H1 (cell line): Measurements from ENCODE around the gene SIDT1.

Source experiments
- CBX8 ChIP-seq: fragments of 300-800, 300-1000 bp; sonication (generic); IDR thresholded peaks from 2 replicates; pipeline ENCODE4 v1.7.1; 2016; ENCODE audit warnings: low read depth, low read length, borderline replicate concordance
- CREB1 ChIP-seq: IDR thresholded peaks from 2 replicates; pipeline ENCODE4 v1.6.1; 2012; ENCODE audit warnings: inconsistent platforms
- EGR1 ChIP-seq: IDR thresholded peaks from 2 replicates; pipeline ENCODE4 v1.6.1; 2011; ENCODE audit warnings: low read depth, low read length, borderline replicate concordance
- YY1 ChIP-seq: IDR thresholded peaks from 2 replicates; pipeline ENCODE4 v1.6.1; 2011; ENCODE audit warnings: low read depth, mild to moderate bottlenecking, low read length
- TF ChIP-seq, protein P1 (sequence below): IDR thresholded peaks from 2 replicates; pipeline ENCODE4 v1.6.1; 2012; ENCODE audit warnings: inconsistent platforms
- TF ChIP-seq, protein P2 (sequence below), 3 experiments: IDR thresholded peaks; 1 replicate in 2 of 3; 2 replicates in 1 of 3; pipeline versions ENCODE4 v1.5.1 to v1.6.1; 2011; ENCODE audit warnings: low read length in 3 of 3, mild to moderate bottlenecking in 3 of 3, inconsistent platforms in 2 of 3, low read depth in 1 of 3, moderate library complexity in 1 of 3; ENCODE audit not compliant: insufficient read depth in 1 of 3; ENCODE audit errors: control extremely low read depth in 1 of 3

DNA sequence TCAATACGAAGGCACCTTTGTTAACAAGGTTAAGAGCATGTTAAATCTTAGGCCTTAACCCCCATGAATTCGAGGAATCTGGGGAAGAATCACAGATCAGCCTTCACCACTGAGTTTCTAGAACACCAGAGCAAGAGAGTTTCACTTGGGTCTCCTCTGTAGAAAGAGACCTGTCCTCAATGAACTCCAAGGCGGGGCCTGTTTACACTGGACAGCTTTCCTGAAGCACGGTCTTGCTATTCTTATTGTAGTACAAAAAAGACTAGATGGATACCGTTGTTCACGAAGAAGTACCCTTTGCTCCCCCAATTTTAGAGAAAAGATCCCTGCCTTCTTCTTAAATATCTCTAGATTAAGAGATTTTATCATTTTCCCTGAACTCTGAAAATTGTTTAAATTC lies 99.2 kb downstream of the SIDT1 start:
- TF ChIP-seq, protein P1, sequence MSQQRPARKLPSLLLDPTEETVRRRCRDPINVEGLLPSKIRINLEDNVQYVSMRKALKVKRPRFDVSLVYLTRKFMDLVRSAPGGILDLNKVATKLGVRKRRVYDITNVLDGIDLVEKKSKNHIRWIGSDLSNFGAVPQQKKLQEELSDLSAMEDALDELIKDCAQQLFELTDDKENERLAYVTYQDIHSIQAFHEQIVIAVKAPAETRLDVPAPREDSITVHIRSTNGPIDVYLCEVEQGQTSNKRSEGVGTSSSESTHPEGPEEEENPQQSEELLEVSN, result no peak
- no peak for TF ChIP-seq CREB1
- TF ChIP-seq, protein P2, sequence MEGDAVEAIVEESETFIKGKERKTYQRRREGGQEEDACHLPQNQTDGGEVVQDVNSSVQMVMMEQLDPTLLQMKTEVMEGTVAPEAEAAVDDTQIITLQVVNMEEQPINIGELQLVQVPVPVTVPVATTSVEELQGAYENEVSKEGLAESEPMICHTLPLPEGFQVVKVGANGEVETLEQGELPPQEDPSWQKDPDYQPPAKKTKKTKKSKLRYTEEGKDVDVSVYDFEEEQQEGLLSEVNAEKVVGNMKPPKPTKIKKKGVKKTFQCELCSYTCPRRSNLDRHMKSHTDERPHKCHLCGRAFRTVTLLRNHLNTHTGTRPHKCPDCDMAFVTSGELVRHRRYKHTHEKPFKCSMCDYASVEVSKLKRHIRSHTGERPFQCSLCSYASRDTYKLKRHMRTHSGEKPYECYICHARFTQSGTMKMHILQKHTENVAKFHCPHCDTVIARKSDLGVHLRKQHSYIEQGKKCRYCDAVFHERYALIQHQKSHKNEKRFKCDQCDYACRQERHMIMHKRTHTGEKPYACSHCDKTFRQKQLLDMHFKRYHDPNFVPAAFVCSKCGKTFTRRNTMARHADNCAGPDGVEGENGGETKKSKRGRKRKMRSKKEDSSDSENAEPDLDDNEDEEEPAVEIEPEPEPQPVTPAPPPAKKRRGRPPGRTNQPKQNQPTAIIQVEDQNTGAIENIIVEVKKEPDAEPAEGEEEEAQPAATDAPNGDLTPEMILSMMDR (IDR thresholded peaks at IDR 0.05; ENCODE audit: control extremely low read depth in 1 of 3, insufficient read depth in 1 of 3, low read depth in 1 of 3, low read length in 3 of 3), result no peak
- no peak for TF ChIP-seq YY1
- TF ChIP-seq EGR1, result no peak
- TF ChIP-seq CBX8, result no peak
